WTC11 (cell line): ENCODE data around the gene PLD3. TPM values are rescaled to one million over a fixed set of nuclear protein-coding genes. Genes with fewer than 3 reads are reported as not detected.

Experiments
- ATAC-seq: fragments of 200-7000 bp; cut with Tn5 transposase; 2 replicates; pipeline ENCODE4 v1.10.0; 2021; ENCODE audit warnings: mild to moderate bottlenecking, moderate library complexity
- CTCF ChIA-PET: fragments of 300-600 bp; sonication (Branson Sonifier 250); formaldehyde crosslinking; loops from one replicate; lab custom pipeline; 2021; ENCODE audit warnings: antibody characterized with exemption; lab: Charles Lee
- POLR2A ChIA-PET: fragments of 350-600 bp; sonication (Branson Sonifier 250); formaldehyde crosslinking; loops from one replicate; lab custom pipeline; 2021; ENCODE audit warnings: antibody characterized with exemption; lab: Charles Lee
- DNase-seq: peaks from one replicate; pipeline ENCODE4 v3.0.0; 2021; ENCODE audit warnings: low spot score
- H3K27ac Mint-ChIP-seq: 2 replicates; pipeline ENCODE4 v1.8.0; 2021; ENCODE audit warnings: mixed read lengths
- H3K27me3 Mint-ChIP-seq: 2 replicates; pipeline ENCODE4 v1.8.0; 2021; ENCODE audit warnings: low read depth, mild to moderate bottlenecking, moderate library complexity, mixed read lengths
- H3K36me3 Mint-ChIP-seq: 2 replicates; pipeline ENCODE4 v1.8.0; 2021; ENCODE audit warnings: mixed read lengths
- H3K4me1 Mint-ChIP-seq: 2 replicates; pipeline ENCODE4 v1.8.0; 2022; ENCODE audit warnings: mixed read lengths
- H3K4me3 Mint-ChIP-seq: 2 replicates; pipeline ENCODE4 v1.8.0; 2021; ENCODE audit warnings: mild to moderate bottlenecking, moderate library complexity, mixed read lengths
- H3K9me3 Mint-ChIP-seq: 2 replicates; pipeline ENCODE4 v1.8.0; 2021; ENCODE audit warnings: mixed read lengths
- AFF4 ChIP-seq: sonication (generic); formaldehyde crosslinking; IDR thresholded peaks from 2 replicates; pipeline ENCODE4 v1.8.1; 2023; ENCODE audit warnings: mild to moderate bottlenecking, missing genetic modification reagents, borderline replicate concordance
- ARID4B ChIP-seq: sonication (generic); formaldehyde crosslinking; IDR thresholded peaks from 2 replicates; pipeline ENCODE4 v1.8.0; 2023; ENCODE audit warnings: missing genetic modification reagents, mild to moderate bottlenecking, borderline replicate concordance
- ATF2 ChIP-seq: sonication (generic); formaldehyde crosslinking; IDR thresholded peaks from 2 replicates; pipeline ENCODE4 v1.8.1; 2022; ENCODE audit warnings: low read depth, missing genetic modification reagents, borderline replicate concordance
- EMX1 ChIP-seq: fragments of 250-450 bp; sonication (Bioruptor Pico); IDR thresholded peaks from 2 replicates; pipeline ENCODE4 v1.8.0; 2021; ENCODE audit warnings: mild to moderate bottlenecking
- GRHL2 ChIP-seq: fragments of 250-450 bp; sonication (Bioruptor Pico); IDR thresholded peaks from 2 replicates; pipeline ENCODE4 v1.8.0; 2022; ENCODE audit warnings: mild to moderate bottlenecking, moderate library complexity; ENCODE audit not compliant: insufficient replicate concordance, severe bottlenecking
- GTF2I ChIP-seq: fragments of 250-450 bp; sonication (Bioruptor Pico); conservative IDR thresholded peaks from 2 replicates; pipeline ENCODE4 v1.4.0; 2021; ENCODE audit warnings: mild to moderate bottlenecking
- MLX ChIP-seq: sonication (generic); formaldehyde crosslinking; IDR thresholded peaks from 2 replicates; pipeline ENCODE4 v1.8.1; 2023; ENCODE audit warnings: mild to moderate bottlenecking, missing genetic modification reagents, moderate library complexity
- NR1H2 ChIP-seq: sonication (generic); formaldehyde crosslinking; IDR thresholded peaks from 2 replicates; pipeline ENCODE4 v1.9.0; 2021; ENCODE audit warnings: mild to moderate bottlenecking, moderate library complexity, missing genetic modification reagents
- ZBTB43 ChIP-seq: sonication (generic); formaldehyde crosslinking; IDR thresholded peaks from 2 replicates; pipeline ENCODE4 v1.8.1; 2023; ENCODE audit warnings: mild to moderate bottlenecking, missing genetic modification reagents
- ZMAT4 ChIP-seq: fragments of 250-450 bp; sonication (Bioruptor Pico); IDR thresholded peaks from 2 replicates; pipeline ENCODE4 v1.9.0; 2021; ENCODE audit warnings: mild to moderate bottlenecking
- ZNF138 ChIP-seq: sonication (generic); formaldehyde crosslinking; conservative IDR thresholded peaks from 2 replicates; pipeline ENCODE4 v1.8.1; 2022; ENCODE audit warnings: mild to moderate bottlenecking, moderate library complexity, missing genetic modification reagents
- ZNF232 ChIP-seq: sonication (generic); formaldehyde crosslinking; IDR thresholded peaks from 2 replicates; pipeline ENCODE4 v1.8.0; 2022; ENCODE audit warnings: mild to moderate bottlenecking, missing genetic modification reagents
- ZNF317 ChIP-seq: sonication (generic); formaldehyde crosslinking; IDR thresholded peaks from 2 replicates; pipeline ENCODE4 v1.8.1; 2023; ENCODE audit warnings: low read depth, mild to moderate bottlenecking, moderate library complexity, missing genetic modification reagents, borderline replicate concordance
- ZSCAN18 ChIP-seq: fragments of 250-450 bp; sonication (Bioruptor Pico); IDR thresholded peaks from 2 replicates; pipeline ENCODE4 v2.1.2; 2022; ENCODE audit warnings: mild to moderate bottlenecking, moderate library complexity
- total RNA-seq: library from RNA; stranded (reverse); gene quantifications from 3 replicates; pipeline ENCODE4 v1.2.3, GENCODE V29; 2021

PLD3 gene
- total RNA-seq, 1 experiment from 2014 or later = 190 TPM

- TF ChIP-seq MLX (CRISPR knock-in tag) = no peak
- TF ChIP-seq EMX1 (CRISPR knock-in tag) = no peak
- no peak for TF ChIP-seq AFF4
- no peak for TF ChIP-seq ZMAT4
- TF ChIP-seq GRHL2 (CRISPR knock-in tag) = no peak
- TF ChIP-seq ARID4B = no peak
- TF ChIP-seq ZSCAN18 (CRISPR knock-in tag) = no peak
- TF ChIP-seq ZNF317 (CRISPR knock-in tag) = no peak
These were observed 26.3 kb upstream of the PLD3 start (continued) for GRCh38 chr19:40322271-40322610.

- Mint-ChIP-seq H3K4me1 (no peaks in the 10 kb centered on the region), H3K27ac (no peak overlapping the region), H3K36me3 (peaks cover 35% of the 10 kb centered on the region), H3K9me3 (no peaks in the 10 kb centered on the region), H3K4me3 (no peak overlapping the region), H3K27me3 (no peaks in the 10 kb centered on the region)
- ATAC-seq (no peak), DNase-seq (no peak)
- ChIA-PET CTCF (interaction anchor here (1.6 kb wide), 1 partner anchor 18 kb away, joined by 3 read pairs; no protein-coding TSS in a partner anchor), POLR2A (no interaction called here)
- TF ChIP-seq ZNF232 (CRISPR knock-in tag) = no peak
- TF ChIP-seq ZNF138 = no peak
- no peak for TF ChIP-seq ATF2
- TF ChIP-seq GTF2I (CRISPR knock-in tag) = no peak
- no peak for TF ChIP-seq NR1H2 (CRISPR knock-in tag)
- TF ChIP-seq ZBTB43 (CRISPR knock-in tag) = no peak
These were observed 25.4 kb upstream of the PLD3 start for GRCh38 chr19:40322951-40323615.
